GM18499 (cell line): Measurements from ENCODE around the gene GORASP1.

Experiments
- ATAC-seq: cut with Tn5 transposase; IDR thresholded peaks from one replicate; pipeline ENCODE4 v1.9.1; 2021; ENCODE audit warnings: moderate number of reproducible peaks; ENCODE audit not compliant: insufficient read depth, unreplicated experiment

Gene GORASP1

DNA sequence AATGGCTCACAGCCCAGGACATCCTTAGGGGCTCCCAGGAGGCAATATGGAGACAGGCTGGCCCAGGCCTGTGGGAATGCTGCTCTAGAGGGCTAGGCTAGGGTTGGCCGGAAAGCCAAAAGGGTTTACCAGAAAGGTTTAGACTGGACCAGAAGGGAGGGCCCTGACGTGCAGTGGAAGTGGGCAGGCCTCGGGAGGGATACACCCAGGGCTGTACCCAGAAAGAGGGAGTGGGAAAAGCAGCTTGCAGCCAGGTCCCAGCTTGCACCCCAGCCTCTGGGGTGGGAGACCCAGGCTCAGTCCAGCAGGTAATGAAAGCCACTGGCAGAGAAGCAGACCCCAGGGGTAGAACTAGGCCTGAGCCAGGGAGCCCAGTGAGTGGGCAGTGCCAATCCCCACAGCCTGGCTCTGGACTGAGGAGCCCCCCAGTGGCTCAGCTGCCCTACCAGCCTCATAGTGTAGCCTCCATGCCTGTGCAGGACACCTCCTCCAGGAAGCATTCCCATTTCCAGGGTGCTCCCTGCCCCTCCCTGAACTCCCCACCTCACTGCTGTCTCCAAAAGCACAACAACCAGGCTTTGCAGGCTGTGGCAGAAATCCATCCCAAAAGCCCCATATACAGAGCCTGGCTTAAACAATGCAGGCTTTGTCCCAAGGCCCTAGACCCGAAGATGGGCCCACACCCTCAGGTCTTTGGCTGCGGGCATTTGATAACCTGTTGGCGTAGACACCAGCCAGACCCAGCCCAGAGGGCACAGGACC is 3.5 kb downstream of the GORASP1 start:
- no peak for ATAC-seq

DNA sequence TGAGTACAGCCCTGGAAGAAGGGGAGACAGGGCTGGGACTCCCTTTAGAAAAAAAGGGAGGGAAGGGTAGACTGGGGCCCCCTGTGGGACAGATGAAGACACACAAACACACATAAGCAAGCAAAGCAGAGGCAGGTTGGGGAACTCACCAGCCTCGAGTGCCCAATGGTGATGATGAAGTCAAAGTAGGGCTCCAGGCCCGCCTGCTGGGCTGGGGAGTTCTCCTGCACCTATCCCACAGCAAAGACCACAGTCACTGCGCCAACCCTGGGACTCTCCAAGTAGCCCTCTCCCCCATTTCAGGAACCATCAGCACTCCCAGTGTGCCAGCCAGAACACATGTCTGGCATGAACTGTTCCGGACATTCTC is 4.1 kb downstream of the GORASP1 start:
- no peak for ATAC-seq

DNA sequence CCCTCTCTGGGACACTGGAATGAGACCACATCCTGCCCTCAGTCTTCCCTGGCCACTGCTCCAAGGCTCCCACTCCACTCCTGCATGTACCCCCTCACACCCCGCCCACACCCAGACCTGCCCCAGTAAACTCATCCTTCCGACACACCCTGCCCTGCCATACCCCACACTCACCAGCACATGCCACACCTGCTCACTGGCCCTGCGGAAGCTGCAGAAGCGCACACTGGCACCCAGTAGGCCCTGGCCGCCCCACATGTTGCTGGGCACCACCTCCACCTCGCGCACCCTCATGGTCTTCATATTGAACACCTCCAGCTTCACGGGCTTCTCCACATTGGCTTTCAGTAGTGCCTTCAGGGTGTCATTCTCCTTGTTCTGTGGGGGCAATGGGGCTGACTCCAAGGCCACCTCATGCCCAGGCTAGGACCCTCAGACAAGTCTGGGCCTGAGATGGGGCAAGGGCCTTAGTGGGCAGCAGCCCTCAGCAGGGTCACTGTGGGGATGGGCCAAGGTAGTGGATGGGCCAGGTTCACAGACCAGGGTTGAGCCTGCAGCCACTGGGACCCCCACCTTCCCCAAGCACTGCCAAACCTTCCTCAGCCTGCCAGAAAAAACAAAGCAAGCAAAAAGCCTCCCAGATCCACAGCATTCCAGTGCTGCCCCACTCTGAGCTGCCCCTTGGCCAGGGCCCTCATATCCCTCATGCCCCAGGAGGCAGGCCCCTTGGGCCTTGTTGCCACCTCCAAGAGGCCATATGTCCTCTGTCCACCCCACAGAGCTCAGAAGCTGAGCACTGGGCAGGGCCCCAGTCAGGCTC is 4.7 kb downstream of the GORASP1 start:
- ATAC-seq, result no peak

DNA sequence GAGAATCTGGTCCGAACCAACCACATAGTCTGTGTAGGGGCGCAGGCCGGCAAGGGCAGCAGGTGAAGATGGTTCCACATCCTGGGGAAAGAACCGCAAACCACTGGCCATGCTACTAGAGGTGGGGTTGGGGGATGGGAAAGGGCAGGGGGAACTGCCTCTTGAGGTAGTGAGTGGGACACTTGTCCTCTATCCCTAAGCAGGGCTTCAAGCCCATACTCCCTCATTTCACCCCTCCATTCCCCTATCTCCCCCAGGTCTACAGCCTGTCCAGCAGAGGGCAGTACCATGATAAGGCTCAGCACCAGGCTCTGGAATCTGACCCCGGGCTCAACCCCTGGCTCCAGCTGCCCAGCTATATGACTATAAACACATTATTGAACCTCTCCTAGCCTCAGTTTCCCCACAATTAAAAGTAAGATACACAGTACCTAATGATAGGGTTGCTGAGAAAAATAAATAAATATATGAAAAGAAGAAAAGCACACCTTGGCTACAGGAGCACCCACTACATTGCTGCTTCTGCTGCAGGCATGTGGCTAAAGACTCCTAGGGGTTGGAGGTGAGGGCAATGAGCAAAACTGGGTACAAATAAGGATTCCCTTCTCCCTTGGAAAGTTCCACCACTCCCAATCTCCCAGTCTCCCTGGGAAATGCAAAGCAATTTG is 6.3 kb downstream of the GORASP1 start:
- ATAC-seq, result no peak

DNA sequence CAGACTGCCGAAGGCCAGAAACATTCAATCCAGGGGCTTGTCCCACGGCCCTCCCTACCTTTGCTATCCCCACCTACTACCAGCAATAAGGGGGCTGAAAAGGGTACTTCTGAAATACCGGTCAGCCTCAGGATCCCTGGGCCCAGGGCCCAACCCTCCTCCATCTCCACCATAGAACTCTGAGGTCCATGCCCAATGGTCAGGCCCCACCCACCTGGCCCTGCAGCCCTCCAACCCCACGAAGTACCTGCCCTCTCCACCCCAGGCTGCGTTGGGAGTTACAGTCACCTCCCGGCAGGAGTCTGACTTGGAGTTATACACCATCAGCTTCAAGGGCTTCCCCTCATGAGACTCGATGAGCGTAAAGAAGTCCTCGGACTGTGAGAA is 6.9 kb downstream of the GORASP1 start:
- ATAC-seq, result no peak

DNA sequence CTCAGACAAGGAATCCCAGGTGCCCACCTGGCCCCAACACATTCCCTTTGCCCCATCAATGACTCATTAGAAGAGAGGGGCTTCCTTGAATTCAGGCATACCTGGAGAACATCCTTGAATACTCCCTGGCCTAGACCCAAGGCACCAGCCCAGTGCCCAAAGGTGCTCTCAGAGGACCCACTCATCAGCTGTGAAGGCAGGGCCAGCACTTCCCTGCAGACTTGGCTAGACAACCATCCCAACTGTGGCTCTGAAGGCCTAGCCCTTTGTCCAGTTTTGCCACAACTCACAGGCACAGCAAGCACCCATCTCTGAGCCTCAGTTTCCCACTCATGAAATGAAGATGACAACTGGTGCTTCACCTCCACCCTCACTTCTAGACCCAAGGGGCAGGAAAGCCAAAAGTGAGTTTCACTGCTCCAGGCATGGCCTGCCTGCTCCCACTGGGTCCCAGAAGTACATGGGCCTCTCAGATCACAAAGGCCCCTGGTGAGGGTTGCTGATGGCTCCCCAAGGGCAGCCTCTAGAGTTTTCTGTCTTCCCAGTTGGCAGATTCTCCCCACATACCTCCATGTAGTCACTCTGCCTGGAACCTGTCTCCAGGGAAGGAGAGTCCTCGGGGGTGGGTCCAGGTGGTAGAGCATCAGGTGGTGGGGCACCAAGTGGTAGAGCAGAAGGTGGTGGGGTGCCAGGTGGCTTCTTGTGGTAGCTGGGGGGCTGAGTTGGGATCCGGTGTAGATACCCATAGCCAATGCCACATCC is 7.5 kb downstream of the GORASP1 start:
- no peak for ATAC-seq

DNA sequence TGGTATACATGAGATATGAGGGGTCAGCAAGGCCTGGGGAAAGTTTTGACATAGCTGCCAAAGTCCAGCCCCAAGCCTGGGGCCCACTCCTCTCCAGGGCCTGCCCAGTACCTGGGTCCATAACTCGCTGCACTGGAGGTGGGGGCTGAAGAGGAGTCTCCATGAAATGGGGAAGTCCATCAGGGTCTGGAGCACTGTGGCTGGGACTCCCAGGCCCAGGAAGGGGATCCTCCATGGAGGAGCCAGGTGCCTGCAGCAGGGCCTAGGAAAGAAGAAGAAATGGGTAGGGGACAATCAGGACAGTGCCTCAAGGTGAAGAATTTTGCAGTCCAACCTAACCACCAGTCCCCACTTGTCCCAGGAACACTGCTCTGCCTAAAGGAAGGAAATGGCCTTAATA is 8.2 kb downstream of the GORASP1 start:
- no peak for ATAC-seq

DNA sequence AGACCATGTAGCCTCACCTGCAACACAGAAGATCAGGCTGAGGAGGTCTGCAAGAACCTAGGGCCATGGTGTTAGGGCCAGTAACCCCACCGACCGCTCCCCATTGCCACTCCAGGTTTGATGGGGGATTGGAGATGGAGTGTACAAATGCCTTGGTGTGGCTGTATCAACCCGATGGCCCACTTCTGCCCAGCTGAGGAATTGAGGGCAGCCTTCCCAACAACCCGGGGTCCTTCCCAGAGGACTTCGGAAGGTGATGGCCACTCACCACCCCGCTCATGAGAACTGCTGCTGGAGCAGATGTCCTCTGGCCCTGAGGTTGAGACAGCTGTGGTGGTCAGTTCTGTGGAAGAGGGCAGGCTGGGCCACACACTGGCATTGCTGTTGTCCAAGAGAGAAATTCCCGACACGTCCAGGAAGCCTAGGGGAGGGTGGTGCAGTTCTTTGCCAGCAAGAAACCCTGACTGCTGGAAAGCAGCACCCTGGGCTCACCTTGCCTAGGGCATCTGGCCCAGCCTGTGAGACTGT is 8.9 kb downstream of the GORASP1 start:
- ATAC-seq, result no peak

DNA sequence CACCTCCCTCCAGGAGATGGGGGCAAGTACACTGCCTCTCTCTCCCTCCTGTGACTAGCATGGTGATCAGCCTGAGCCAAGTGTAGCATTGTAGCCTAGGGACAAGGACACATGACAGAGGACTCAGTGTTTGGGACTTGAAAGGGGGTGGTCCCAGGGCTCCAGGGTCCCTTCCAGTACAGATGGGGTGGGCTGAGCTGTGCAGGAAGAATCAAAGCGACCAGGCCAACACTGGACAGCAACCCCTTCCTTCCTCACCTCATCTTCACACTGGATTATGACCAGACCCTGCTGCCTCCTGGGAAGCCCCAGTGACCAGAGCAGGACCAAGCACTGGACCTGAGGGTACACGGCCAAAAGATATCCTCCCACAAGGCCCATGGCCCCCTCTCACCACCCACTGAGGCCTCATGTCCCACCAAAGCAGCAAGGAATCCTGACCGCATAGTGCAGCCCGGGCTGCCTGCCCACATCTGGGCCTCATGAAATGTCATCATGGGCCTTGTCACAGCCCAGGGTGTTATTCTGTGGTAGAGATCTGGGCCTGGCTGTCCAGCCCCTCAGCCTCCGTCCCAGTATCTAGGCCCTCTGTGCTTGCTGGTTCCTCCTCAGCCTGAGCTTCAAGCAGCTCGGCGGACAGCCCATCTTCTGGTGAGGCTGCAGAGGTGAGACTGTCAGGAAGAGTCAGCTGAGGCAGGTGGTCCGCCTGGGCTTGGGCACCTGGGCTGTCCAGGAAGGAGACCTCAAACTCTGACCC is 9.5 kb downstream of the GORASP1 start:
- no peak for ATAC-seq

DNA sequence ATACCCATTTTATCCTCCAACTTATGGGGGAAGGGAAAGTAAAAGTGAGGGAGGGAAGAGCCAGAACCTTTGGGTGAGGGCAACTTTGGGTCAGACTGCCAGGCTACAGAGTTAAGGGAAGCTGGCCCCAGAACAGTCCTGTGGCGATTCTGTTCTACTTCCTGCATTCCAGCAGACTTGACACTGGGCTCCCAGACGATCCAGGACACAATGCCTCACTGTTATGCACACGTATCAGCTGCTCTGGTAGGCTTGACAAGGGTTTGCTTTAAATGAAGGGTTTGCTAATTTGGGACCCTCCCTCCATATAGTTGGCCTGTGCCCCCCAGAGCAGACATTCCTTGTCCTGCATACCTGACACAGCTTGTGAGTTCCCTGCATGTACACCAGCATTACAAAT is 10.7 kb downstream of the GORASP1 start:
- no peak for ATAC-seq

DNA sequence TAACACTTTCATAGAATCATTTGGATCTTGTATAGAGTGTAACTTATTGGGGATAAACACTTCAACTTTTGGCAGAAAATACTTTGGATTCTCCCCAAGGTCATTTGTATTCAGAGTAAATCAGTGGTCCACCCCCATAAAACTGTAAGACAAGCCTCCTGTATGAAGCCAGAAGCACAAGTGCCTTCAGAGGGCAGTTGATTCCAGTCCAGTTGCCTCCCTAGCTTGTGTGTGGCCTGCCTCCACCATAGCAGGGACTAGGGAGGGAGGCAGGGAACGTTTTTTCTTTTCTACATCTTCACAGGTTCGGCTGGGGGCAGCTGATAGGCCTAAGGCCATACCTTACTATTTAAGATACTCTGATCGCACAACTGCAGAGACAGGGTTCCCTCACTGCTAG is 11.6 kb downstream of the GORASP1 start:
- ATAC-seq, result no peak

DNA sequence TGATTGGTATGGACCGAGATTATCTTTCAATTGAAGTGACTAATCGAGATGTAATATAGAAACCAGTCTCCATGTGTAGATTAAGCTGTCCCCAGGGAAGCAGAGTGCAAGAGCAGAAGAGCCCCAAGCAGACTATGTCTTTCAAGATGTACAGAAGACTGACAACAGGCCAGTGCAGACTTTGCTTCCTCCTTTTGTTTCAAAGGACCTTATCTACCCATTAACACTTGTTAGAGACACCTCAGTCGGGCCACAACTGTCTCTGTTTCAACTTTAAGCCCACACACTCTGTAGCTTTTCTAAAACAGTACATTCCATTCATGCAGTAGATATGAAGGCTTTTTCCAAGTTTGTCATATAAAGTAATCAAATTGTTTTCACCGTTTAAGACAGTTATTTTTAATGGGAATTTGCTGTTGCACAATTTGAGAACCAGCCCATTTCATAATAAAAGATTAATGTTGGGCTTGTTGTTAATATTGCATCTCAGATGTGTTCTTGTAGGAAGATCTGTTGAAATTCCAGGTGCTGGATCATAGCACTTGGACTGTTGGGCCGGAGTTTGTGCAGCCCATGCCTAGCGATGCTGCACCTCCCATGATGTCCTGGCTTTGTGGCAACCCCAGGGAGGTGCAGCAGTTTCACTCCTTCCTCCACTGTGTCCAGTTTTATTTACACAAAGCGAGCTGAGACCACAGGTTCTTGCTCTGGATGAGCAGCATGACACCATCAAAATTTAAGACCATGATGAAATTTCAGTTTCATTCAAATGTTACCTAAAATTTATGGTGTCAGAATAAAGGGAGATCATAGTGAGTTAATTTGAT is 12.4 kb downstream of the GORASP1 start:
- ATAC-seq, result no peak

DNA sequence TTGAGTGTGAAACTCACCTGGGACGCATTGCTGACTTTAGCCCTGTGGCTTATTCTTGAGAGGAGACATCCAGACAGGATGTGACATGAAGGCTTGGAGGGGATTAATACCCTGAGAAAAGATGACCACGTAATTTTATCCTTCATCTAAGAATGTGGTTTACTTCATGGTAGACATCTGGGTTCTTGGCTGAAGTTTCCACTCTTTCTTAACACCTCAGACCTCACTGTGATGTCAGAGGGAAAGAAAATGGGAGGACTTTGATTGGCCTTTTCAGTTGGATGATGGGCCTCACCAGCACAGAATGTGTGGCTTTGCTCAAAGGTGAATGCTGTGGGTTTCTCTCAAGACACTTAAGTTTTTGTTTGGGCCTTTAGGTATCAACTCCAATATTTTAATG is 16.5 kb downstream of the GORASP1 start:
- no peak for ATAC-seq

DNA sequence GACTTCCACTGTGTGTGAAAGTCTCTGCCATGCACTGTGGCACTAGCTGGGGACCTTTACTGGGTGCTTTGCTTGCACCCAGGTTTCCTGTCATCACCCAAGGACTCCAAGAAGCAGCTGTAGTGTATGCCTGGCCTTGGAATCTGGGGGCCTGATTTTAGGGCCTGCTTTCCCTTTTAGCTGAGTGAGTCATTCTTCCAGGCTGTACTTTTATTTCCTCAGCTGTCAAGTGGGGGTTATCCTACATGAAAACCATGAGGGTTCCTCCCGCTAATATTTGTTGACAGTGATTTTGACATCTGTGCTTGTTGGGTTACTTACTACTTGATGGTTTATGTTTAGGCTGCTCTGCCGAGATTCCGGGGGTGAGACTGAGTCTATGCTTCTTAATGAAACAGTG is 18.5 kb downstream of the GORASP1 start:
- no peak for ATAC-seq

DNA sequence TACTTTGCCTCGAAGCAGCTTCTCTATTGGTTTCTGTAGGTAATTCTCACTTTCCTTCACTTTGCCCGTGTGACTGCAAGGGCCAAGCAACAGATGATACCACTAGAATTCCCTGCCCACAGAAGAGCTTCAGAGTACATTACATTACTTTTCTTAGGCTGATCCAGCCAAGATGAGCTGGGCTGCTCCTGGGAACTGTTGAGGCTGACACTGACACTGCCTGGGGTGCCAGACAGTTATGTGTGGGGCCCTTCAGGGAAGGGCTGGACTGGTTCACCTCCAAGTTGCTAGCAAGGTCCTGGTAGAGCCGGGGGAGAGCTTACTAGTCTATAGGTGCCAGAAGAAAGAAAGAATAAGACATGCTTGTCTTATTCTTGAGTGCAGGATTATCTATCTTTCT is 19.0 kb downstream of the GORASP1 start:
- ATAC-seq, result no peak

DNA sequence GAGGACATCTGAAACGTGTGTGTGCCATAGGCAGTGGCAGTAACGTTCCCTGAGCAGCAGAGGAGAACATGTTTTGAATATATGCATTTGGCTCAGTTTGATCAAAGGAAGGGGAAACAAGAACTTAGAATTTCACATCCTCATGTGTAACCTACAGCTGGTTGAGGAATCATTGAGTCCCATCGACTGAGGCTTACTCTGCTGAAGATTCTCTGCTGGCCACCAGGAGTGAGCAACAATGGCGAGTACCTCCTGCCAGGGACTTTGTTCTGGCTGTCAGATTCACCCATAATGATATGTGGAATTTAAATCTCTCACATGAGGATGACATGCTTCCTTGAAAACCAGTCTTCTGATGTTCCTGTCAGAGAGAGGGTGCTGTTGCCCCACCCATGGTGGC is 21.3 kb downstream of the GORASP1 start:
- no peak for ATAC-seq

DNA sequence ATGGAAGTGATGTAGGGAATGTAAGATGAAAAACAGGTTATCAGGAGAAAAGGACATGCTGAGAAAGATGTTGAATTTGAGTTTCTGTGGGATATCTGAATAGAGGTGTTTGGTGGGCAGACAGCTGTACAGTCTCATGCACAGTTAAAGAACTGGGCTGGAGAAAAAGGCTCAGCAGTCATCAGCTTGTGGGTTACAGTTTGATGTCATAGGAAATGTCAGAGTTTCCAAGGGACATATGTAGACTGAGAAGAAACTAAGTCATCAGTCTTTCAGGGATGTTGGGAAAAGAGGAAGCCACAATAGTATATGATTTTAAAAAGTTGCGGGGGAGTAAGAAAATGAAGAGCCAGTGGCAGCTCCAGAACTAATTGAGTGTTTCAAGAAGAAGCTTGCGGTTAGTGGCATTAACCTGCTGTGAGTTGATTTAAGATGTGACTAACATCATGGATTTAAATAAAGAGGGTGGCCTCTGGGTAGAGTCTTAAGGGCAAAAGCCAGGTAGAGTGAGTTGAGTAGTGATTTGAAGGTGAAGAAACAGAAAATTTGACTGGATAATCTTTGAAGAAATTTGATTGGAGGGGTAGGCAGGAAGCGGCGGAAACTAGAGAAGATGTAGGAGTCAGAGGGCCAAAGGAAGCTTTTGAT is 24.6 kb downstream of the GORASP1 start:
- no peak for ATAC-seq

DNA sequence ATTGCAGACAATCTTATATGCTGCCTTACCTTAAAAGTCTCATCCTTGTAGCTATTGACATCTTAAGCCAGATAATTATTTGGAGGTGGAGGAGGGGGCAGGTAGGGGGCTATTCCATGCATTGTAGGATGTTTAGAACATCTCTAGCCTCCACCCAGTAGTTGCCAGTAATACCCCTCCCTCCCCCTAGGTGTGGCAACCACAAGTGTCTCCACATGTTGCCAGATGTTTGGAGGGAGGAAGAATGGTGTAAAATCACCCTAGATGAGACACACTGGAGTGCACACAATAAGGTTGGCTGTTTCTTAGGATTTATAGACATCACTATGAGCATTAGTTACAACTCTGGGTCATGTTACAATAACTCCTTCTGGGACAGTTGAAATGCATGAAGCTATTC is 27.4 kb downstream of the GORASP1 start:
- no peak for ATAC-seq
